GM21360 (cell line): ENCODE results near the gene RSPRY1.

ENCODE experiments used
- ATAC-seq: cut with Tn5 transposase; IDR thresholded peaks from one replicate; pipeline ENCODE4 v1.9.1; 2021; ENCODE audit warnings: mild to moderate bottlenecking, moderate library complexity; ENCODE audit not compliant: unreplicated experiment

Gene RSPRY1

DNA sequence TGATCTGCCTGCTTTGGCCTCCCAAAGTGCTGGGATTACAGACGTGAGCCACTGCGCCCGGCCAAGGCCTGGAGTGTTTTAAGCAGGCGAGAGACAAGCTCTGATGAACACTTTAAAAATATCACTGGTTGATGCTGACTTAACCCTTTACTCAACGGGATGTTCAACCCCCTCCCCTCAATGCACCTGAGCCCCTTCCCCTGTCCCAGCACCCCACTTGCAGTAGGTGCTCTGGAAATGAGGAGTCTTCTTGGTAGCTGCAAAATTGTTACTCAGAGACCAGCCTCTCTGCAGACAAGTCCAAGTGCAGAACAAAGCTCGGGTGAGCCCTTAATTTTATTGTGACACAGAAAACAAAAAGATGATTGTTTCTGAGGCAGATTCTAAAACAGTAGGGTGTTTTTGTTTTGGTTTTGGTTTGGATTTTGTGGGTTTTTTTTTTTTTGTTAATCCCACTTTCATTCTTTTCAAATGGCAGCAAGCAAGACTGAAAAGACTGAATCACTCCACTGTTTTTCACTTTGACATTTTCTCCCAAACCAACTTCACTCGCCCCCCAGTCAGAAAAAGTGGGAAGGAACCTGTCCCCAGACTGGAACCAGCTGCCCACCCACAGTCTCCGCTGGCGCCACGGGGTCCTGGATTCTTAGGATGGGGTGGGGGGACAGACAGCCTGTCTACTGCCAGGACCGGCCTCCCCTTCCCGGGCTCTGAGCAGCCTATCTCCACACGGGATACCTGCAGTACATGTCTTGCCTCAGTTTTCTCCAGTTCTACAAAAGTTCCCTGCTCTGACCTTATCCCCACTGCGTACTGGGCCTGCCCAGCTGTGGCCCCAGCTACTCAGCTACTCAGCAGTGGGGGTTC lies 103.5 kb downstream of the RSPRY1 start:
- no peak for ATAC-seq
